HG03457 (cell line): ENCODE data around the gene TPM1.
A peak's percentile ranks its signal among the peaks of the same experiment; 100 is the strongest.

Experiments used
- ATAC-seq: cut with Tn5 transposase; IDR thresholded peaks from one replicate; pipeline ENCODE4 v1.9.1; 2021; ENCODE audit warnings: moderate number of reproducible peaks; ENCODE audit not compliant: unreplicated experiment

The TPM1 gene

GRCh38 chr15:63040954-63041353 lies 1.6 kb upstream of the TPM1 start:
- no peak for ATAC-seq

GRCh38 chr15:63041402-63041973 lies 1.1 kb upstream of the TPM1 start:
- ATAC-seq: no peak

DNA sequence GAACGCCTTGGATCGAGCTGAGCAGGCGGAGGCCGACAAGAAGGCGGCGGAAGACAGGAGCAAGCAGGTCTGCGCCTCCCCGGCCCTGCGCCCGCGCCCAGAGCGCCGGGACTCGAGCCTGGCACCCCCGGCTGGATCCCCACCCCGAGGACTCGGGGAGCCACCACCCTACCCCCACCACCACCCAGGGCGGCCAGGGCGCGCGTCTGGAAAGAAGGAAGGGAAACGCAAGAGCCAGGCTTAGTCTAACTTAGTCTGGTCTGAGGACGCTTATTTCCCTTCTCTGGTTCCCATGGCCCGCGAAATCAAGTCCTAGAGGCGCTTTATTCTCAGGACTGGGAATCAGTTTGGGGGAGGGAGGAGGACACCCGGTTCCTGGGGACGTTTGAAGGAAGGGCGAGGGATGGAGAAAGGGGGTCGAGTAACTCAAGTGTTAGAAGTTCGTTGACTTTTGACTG lies 359 bp downstream of the TPM1 start:
- no peak for ATAC-seq

GRCh38 chr15:63043335-63044076 lies 959 bp downstream of the TPM1 start:
- no peak for ATAC-seq

- no peak for ATAC-seq
Measured at GRCh38 chr15:63044077-63044644, 1.6 kb downstream of the TPM1 start.

- ATAC-seq: no peak
Measured at GRCh38 chr15:63044645-63045464, 2.3 kb downstream of the TPM1 start.

DNA sequence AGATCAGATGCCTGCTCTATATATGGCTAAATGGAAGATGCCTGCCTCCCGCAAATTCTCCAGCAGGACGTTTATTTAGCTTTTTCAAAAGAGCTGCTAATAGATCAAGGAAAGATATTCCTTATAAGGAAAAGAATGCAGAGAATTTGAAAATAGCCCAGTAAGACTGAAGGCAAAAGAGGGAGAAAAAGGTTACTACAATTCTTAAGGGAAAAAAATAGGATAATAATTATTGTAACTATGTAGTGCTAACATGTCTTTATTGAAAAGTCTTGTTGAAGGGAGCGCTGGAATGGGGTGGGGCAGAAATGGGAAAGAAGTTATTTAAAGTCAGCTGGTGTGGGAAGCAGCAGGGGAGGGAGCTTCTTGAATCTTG lies 2.9 kb downstream of the TPM1 start:
- no peak for ATAC-seq

GRCh38 chr15:63045879-63046278 lies 3.3 kb downstream of the TPM1 start:
- ATAC-seq: no peak

- ATAC-seq: no peak
Measured at GRCh38 chr15:63046917-63047760, 4.6 kb downstream of the TPM1 start.

GRCh38 chr15:63047792-63048114 lies 5.2 kb downstream of the TPM1 start:
- no peak for ATAC-seq

- peak; percentile 59 for ATAC-seq
Measured at GRCh38 chr15:63048115-63048775, 5.7 kb downstream of the TPM1 start.

- no peak for ATAC-seq
Measured at GRCh38 chr15:63048776-63049665, 6.5 kb downstream of the TPM1 start.

DNA sequence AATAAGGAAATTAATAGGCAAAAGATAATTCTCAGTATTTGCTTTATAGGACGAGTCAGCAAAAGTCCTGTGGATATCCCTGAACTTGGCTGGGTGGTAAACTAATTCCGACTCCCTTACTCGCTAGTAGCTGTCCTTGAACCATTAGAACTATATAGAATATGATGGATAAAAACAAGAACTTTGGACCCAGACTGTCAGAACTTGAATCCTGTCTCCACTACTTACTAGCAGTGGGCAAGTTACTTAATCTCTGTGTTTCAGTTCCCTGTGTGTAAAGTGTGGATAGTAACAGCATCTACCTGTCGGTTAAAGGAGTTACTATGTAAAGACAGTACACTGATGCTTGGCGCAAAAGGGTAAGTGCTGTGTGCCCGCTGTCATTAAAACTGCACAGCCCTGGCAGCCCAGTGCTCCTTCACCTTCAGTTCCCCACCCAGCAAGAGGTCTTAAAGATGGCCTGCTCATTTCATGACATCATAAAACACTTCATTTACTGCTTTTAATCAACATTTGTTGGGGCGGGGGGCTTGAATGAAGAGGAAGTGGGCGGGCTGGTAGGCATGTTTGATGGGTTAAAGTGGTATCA lies 7.3 kb downstream of the TPM1 start:
- ATAC-seq: no peak

DNA sequence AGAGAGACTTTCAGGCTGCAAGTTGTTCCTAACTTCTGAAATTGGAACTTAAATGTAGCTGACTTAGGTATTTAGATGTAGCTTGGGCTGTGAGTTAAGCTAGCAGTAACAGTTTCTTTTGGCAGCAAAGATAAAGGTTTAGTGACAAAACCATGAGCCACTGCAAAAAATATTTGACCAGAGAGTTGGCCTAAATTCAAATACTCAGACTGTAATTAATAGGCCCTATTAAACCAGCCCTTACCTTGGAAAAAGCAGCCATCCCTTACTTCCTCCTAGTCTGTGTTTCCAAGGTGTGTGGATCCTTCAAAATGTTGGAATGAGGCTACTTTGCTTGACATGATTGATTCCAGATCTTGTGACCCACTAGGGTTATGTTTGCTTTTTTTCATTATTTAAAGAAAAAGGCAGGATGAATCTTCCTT lies 8.2 kb downstream of the TPM1 start:
- ATAC-seq: no peak

- ATAC-seq: no peak
Measured at GRCh38 chr15:63051156-63052066, 8.9 kb downstream of the TPM1 start.

DNA sequence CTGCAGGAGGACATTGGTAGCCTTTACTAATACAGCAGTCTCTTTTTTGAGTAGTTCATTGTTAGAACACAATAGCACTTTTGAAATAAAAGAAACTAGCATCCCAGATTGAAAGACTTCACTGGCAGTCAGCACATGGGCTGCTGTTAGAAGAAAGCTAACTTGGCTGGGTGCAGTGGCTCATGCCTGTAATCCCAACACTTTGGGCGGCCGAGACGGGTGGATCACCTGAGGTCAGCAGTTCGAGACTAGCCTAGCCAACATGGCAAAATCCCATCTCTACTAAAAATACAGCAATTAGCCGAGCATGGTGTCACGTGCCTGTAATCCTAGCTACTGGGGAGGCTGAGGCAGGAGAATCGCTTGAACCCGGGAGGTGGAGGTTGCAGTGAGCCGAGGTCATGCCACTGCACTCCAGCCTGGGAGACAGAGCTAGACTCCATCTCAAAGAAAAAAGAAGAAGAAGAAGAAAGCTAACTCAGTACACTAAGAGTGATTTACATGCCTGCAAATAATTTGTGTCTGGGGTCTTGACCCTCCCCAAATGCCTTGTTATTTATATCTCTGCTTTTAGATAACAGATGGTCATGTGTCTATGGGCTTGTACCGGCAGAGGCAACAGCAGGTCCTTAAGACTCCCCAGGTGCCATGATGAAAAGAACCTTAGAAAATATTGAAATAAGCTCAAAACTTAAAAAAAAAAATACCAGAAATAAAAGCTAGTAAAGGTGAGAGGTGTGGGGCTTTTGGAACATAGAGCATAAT lies 9.7 kb downstream of the TPM1 start:
- ATAC-seq: no peak
